GM12874 (cell line): ENCODE measurements around the gene MARK3.

Experiments used
- CTCF ChIP-seq: IDR thresholded peaks from 2 replicates; pipeline ENCODE4 v1.5.1; 2011; ENCODE audit warnings: low read depth, mild to moderate bottlenecking, control low read depth, low read length, moderate library complexity; ENCODE audit not compliant: insufficient read depth

MARK3 gene

GRCh38 chr14:103483600-103483999 lies 98.4 kb downstream of the MARK3 start:
- no peak for TF ChIP-seq CTCF

- no peak for TF ChIP-seq CTCF
Observed at GRCh38 chr14:103485504-103485903, 100.3 kb downstream of the MARK3 start.

- no peak for TF ChIP-seq CTCF
Observed at GRCh38 chr14:103488071-103488470, 102.9 kb downstream of the MARK3 start.

GRCh38 chr14:103488960-103489359 lies 103.7 kb downstream of the MARK3 start:
- TF ChIP-seq CTCF: no peak

GRCh38 chr14:103489621-103490020 lies 104.4 kb downstream of the MARK3 start:
- no peak for TF ChIP-seq CTCF

- no peak for TF ChIP-seq CTCF
Observed at GRCh38 chr14:103491691-103492090, 106.5 kb downstream of the MARK3 start.

GRCh38 chr14:103492156-103492925 lies 107.1 kb downstream of the MARK3 start:
- TF ChIP-seq CTCF: no peak
